Measurements from ENCODE around the gene CACNA1A. TPM values are rescaled to one million over a fixed set of nuclear protein-coding genes. Genes with fewer than 3 reads are reported as not detected.
"Not testable (repeated sequence)": the region's sequence is repeated elsewhere in the genome, so short reads cannot be mapped to it uniquely, and the experiment has no call there.

The CACNA1A gene
- total and polyA plus RNA-seq, 8 donors = 2.4 to 42.6 (median 6.8) TPM

- no peak overlapping the region for H3K27ac ChIP-seq
- peaks cover 0 to 6% (median 0%) of the 10 kb centered on the region in 3 donors for H3K4me1 ChIP-seq
- ATAC-seq (peak in 2 of 4 donors; percentile 28 to 51), FAIRE-seq (no peak), DNase-seq (peak in 1 of 6 donors; percentile 45)
- no peaks in the 10 kb centered on the region for H3K9me3 ChIP-seq
- H3K4me3 ChIP-seq = no peak overlapping the region
- no peaks in the 10 kb centered on the region for H3K36me3 ChIP-seq
- intact Hi-C loops (cut with DNase I) = loop anchor here in 1 of 3 donors (10.0 kb wide), 1 partner anchor 64 kb away; no protein-coding TSS in a partner anchor
- H3K27me3 ChIP-seq = no peaks in the 10 kb centered on the region
- WGBS, 2 donors = 63 to 65% methylated on average over 19 of the region's 19 CpGs
- no peak for TF ChIP-seq CTCF (IDR thresholded peaks at IDR 0.05)
These were observed 315.3 kb downstream of the CACNA1A start for GRCh38 chr19:13190781-13191540.

DNA sequence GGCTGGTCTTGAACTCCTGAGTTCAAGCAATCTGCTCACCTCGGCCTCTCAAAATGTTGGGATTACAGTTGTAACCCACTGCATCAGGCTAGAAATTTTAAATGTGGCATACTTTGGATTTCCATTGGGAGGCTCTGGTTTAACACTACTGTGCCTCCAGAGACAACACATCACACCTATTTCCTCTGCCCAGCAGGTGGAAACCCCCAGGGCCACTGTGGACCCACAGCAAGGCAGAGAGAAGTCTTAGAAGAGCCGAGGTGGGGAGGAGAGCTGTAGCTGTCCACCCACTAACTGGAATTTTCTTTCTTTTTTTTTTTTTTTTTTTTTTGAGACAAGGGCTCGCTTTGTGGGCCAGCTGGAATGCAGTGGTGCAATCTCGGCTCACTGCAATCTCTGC lies 316.7 kb downstream of the CACNA1A start:
- FAIRE-seq (no peak), DNase-seq (no peak), ATAC-seq (no peak)
- no peak for TF ChIP-seq CTCF (IDR thresholded peaks at IDR 0.05)
- Histone ChIP-seq H3K36me3 (no peaks in the 10 kb centered on the region), H3K9me3 (no peaks in the 10 kb centered on the region), H3K4me1 (no peaks in the 10 kb centered on the region), H3K27me3 (no peaks in the 10 kb centered on the region), H3K4me3 (no peak overlapping the region), H3K27ac (no peak overlapping the region)
- intact Hi-C loops (cut with DNase I) = no loop called here
- WGBS, 2 donors = 85 to 92% methylated on average over 4 of the region's 4 CpGs

- Histone ChIP-seq H3K27me3 (no peaks in the 10 kb centered on the region), H3K9me3 (no peaks in the 10 kb centered on the region), H3K27ac (no peak overlapping the region), H3K36me3 (no peaks in the 10 kb centered on the region), H3K4me3 (no peak overlapping the region), H3K4me1 (no peaks in the 10 kb centered on the region)
- no peak for ATAC-seq
- FAIRE-seq = no peak
- WGBS, 2 donors = 95 to 98% methylated on average over 4 of the region's 4 CpGs
- DNase-seq = no peak
- intact Hi-C loops (cut with DNase I) = no loop called here
- no peak for TF ChIP-seq CTCF (IDR thresholded peaks at IDR 0.05)
These were observed 318.9 kb downstream of the CACNA1A start for GRCh38 chr19:13187419-13187818.

GRCh38 chr19:13186688-13187087 lies 319.6 kb downstream of the CACNA1A start:
- H3K4me1 ChIP-seq; H3K36me3 ChIP-seq; H3K27me3 ChIP-seq; H3K4me3 ChIP-seq; H3K27ac ChIP-seq; FAIRE-seq; ATAC-seq; intact Hi-C loops (cut with DNase I); DNase-seq; H3K9me3 ChIP-seq: not testable (repeated sequence)
- WGBS, 2 donors = 89 to 98% methylated on average over 31 to 38 of the region's 38 CpGs

GRCh38 chr19:13185763-13186657 lies 320.3 kb downstream of the CACNA1A start:
- FAIRE-seq; H3K4me1 ChIP-seq; H3K36me3 ChIP-seq; H3K4me3 ChIP-seq; ATAC-seq; H3K27me3 ChIP-seq; H3K9me3 ChIP-seq; intact Hi-C loops (cut with DNase I); DNase-seq; H3K27ac ChIP-seq: not testable (repeated sequence)
- 81 to 90% methylated on average over 22 of the region's 22 CpGs for WGBS, 2 donors

- H3K9me3 ChIP-seq; ATAC-seq; H3K4me3 ChIP-seq; intact Hi-C loops (cut with DNase I); DNase-seq; H3K27ac ChIP-seq; H3K4me1 ChIP-seq; H3K27me3 ChIP-seq; H3K36me3 ChIP-seq: not testable (repeated sequence)
- FAIRE-seq = peak; percentile 63
- WGBS, 2 donors = 72 to 94% methylated on average over 23 of the region's 23 CpGs
These were observed 321.4 kb downstream of the CACNA1A start for GRCh38 chr19:13184926-13185325.

All from pancreas (tissue), 10 donors.